Measurements from ENCODE around the gene ADCY3.

GRCh38 chr2:24830351-24830750 is 89.7 kb downstream of the ADCY3 start:
- TF ChIP-seq CTCF (IDR thresholded peaks at IDR 0.05): no peak
- TF ChIP-seq POLR2A (IDR thresholded peaks at IDR 0.05): no peak
